ENCODE results near the gene UAP1L1.

- TF ChIP-seq, protein P1, sequence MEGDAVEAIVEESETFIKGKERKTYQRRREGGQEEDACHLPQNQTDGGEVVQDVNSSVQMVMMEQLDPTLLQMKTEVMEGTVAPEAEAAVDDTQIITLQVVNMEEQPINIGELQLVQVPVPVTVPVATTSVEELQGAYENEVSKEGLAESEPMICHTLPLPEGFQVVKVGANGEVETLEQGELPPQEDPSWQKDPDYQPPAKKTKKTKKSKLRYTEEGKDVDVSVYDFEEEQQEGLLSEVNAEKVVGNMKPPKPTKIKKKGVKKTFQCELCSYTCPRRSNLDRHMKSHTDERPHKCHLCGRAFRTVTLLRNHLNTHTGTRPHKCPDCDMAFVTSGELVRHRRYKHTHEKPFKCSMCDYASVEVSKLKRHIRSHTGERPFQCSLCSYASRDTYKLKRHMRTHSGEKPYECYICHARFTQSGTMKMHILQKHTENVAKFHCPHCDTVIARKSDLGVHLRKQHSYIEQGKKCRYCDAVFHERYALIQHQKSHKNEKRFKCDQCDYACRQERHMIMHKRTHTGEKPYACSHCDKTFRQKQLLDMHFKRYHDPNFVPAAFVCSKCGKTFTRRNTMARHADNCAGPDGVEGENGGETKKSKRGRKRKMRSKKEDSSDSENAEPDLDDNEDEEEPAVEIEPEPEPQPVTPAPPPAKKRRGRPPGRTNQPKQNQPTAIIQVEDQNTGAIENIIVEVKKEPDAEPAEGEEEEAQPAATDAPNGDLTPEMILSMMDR (IDR thresholded peaks at IDR 0.05; ENCODE audit: insufficient read depth, low read length) = no peak
- no peak for TF ChIP-seq POLR2AphosphoS5 (IDR thresholded peaks at IDR 0.05; ENCODE audit: low read depth)
Measured at GRCh38 chr9:137069508-137070091, 7.7 kb upstream of the UAP1L1 start.

Measured in HL-60 (cell line).